Suprapubic skin (tissue), 4 donors: ENCODE results near the gene OVOL1.

Experiments used
- EP300 ChIP-seq: sonication (generic); formaldehyde crosslinking; IDR thresholded peaks from one replicate; pipeline ENCODE4 v1.6.1; 2017; ENCODE audit warnings: antibody characterized with exemption
- POLR2A ChIP-seq, 2 donors: fragments of 450-650 bp; IDR thresholded peaks; one replicate each; pipeline ENCODE4 v1.6.1; 2017; ENCODE audit warnings: antibody characterized with exemption in 2 of 2, mild to moderate bottlenecking in 2 of 2, moderate library complexity in 2 of 2
- POLR2AphosphoS5 ChIP-seq, 3 donors: sonication (generic); formaldehyde crosslinking; IDR thresholded peaks; one replicate each; pipeline ENCODE4 v1.6.1; 2017; ENCODE audit warnings: antibody characterized with exemption in 3 of 3
- TF ChIP-seq, protein P1 (sequence below), 2 donors: fragments of 200-600 bp in 1 of 2; fragments of 450-650 bp in 1 of 2; sonication (generic) in 1 of 2; IDR thresholded peaks; one replicate each; pipeline ENCODE4 v1.5.1; 2016 to 2019; ENCODE audit warnings: antibody characterized with exemption in 2 of 2, mild to moderate bottlenecking in 1 of 2, moderate library complexity in 1 of 2

DNA sequence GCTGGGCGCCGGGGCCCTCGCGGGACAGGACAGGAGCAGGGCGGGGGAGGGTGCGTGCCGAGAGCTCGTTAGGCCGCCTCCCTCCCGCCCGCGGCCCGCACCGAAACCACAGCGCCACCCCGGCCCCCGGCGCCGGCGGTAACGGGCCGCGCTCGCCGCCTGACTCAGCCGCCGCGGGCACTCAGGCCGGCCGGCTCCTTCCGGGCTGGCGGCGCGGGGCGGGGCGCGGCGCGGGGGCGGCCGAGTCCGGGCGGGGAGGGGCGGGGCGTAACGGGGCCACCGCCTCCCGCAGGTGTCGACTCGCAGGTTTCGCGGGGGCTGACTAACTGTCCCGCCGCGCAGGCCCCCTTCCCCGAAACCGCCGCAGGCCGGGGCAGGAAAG is 6.1 kb upstream of the OVOL1 start, which contains the start of gene AP5B1:
- TF ChIP-seq, protein P1, sequence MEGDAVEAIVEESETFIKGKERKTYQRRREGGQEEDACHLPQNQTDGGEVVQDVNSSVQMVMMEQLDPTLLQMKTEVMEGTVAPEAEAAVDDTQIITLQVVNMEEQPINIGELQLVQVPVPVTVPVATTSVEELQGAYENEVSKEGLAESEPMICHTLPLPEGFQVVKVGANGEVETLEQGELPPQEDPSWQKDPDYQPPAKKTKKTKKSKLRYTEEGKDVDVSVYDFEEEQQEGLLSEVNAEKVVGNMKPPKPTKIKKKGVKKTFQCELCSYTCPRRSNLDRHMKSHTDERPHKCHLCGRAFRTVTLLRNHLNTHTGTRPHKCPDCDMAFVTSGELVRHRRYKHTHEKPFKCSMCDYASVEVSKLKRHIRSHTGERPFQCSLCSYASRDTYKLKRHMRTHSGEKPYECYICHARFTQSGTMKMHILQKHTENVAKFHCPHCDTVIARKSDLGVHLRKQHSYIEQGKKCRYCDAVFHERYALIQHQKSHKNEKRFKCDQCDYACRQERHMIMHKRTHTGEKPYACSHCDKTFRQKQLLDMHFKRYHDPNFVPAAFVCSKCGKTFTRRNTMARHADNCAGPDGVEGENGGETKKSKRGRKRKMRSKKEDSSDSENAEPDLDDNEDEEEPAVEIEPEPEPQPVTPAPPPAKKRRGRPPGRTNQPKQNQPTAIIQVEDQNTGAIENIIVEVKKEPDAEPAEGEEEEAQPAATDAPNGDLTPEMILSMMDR (IDR thresholded peaks at IDR 0.05), result no peak
- TF ChIP-seq EP300 (no peak), POLR2A (IDR thresholded peaks at IDR 0.05) (no peak), POLR2AphosphoS5 (IDR thresholded peaks at IDR 0.05) (no peak)
